Measurements from ENCODE around the gene DENND4C.

DNA sequence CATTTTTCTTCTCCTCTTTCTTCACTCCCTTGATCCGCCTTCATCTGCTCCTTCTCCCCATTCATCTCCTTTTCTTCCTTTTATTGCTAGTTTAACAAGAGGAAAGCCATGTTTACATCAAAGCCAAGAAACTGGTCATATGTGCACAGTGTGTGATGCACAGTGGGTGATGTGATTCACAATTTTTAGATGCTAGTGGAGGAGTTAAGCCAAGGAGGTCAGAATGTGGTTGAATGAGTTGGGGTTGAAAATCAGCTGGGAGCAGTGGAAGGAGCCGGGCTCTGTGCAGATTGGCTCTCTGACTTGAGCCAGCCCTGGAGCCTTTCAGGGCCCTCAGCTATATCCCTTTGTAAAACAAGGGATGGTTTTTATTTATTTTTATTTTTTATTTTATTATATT is 185.7 kb downstream of the DENND4C start:
- TF ChIP-seq, protein P1, sequence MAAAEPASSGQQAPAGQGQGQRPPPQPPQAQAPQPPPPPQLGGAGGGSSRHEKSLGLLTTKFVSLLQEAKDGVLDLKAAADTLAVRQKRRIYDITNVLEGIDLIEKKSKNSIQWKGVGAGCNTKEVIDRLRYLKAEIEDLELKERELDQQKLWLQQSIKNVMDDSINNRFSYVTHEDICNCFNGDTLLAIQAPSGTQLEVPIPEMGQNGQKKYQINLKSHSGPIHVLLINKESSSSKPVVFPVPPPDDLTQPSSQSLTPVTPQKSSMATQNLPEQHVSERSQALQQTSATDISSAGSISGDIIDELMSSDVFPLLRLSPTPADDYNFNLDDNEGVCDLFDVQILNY (CRISPR knock-in tag; IDR thresholded peaks at IDR 0.05) = no peak
- TF ChIP-seq ZNF512 (CRISPR knock-in tag; IDR thresholded peaks at IDR 0.05; ENCODE audit: borderline replicate concordance) = no peak

Data from WTC11 (cell line).